ENCODE measurements around the gene ROR1. TPM values are rescaled to one million over a fixed set of nuclear protein-coding genes. Genes with fewer than 3 reads are reported as not detected.

Gene ROR1
- total and polyA plus RNA-seq, 4 donors: 4.0 to 30.9 (median 11.4) TPM

- intact Hi-C loops (cut with DNase I): loop anchor here in 1 of 2 donors (5.0 kb wide), 1 partner anchor 53 kb away; no protein-coding TSS in a partner anchor
Observed at GRCh38 chr1:63984930-63985290, 211.1 kb downstream of the ROR1 start.

GRCh38 chr1:63987014-63987627 is 213.3 kb downstream of the ROR1 start:
- peak overlapping the region in 1 of 2 donors; percentile 28 for H3K27ac ChIP-seq (ENCODE audit: low read depth in 1 of 2, low read length in 2 of 2)
- no peaks in the 10 kb centered on the region for H3K9me3 ChIP-seq (ENCODE audit: control insufficient read depth, low read length)
- 24 to 34% methylated on average over 2 of the region's 2 CpGs for WGBS, 2 donors
- intact Hi-C loops (cut with DNase I): no loop called here
- no peak for ATAC-seq (ENCODE audit: low FRiP score)
- H3K36me3 ChIP-seq (ENCODE audit: control insufficient read depth in 1 of 2, insufficient read depth in 2 of 2, low read length in 1 of 2): no peaks in the 10 kb centered on the region
- H3K27me3 ChIP-seq (ENCODE audit: control insufficient read depth in 1 of 2, insufficient read depth in 2 of 2, low read length in 1 of 2): no peaks in the 10 kb centered on the region
- no peak overlapping the region for H3K4me3 ChIP-seq (ENCODE audit: low read length in 2 of 2)
- no peak for DNase-seq
- peaks cover 14 to 15% of the 10 kb centered on the region in 2 donors for H3K4me1 ChIP-seq (ENCODE audit: control insufficient read depth in 1 of 2, insufficient read depth in 2 of 2, low read length in 2 of 2)

More at GRCh38 chr1:63984930-63985290, 211.1 kb downstream of the ROR1 start:
- Histone ChIP-seq H3K27me3 (ENCODE audit: control insufficient read depth in 1 of 2, insufficient read depth in 2 of 2, low read length in 1 of 2) (no peaks in the 10 kb centered on the region), H3K36me3 (ENCODE audit: control insufficient read depth in 1 of 2, insufficient read depth in 2 of 2, low read length in 1 of 2) (no peaks in the 10 kb centered on the region), H3K4me1 (ENCODE audit: control insufficient read depth in 1 of 2, insufficient read depth in 2 of 2, low read length in 2 of 2) (peaks cover 12 to 13% of the 10 kb centered on the region in 2 donors), H3K4me3 (ENCODE audit: low read length in 2 of 2) (peak overlapping the region in 1 of 2 donors; percentile 52), H3K27ac (ENCODE audit: low read depth in 1 of 2, low read length in 2 of 2) (peak overlapping the region; percentile 18 to 70), H3K9me3 (ENCODE audit: control insufficient read depth, low read length) (no peaks in the 10 kb centered on the region)
- DNase-seq: no peak
- no peak for ATAC-seq (ENCODE audit: low FRiP score)
- WGBS, 2 donors: 8 to 15% methylated on average over 5 of the region's 5 CpGs

- 15 to 21% methylated on average over 3 of the region's 3 CpGs for WGBS, 2 donors
- Histone ChIP-seq H3K36me3 (ENCODE audit: control insufficient read depth in 1 of 2, insufficient read depth in 2 of 2, low read length in 1 of 2) (no peaks in the 10 kb centered on the region), H3K4me1 (ENCODE audit: control insufficient read depth in 1 of 2, insufficient read depth in 2 of 2, low read length in 2 of 2) (peaks cover 14 to 15% of the 10 kb centered on the region in 2 donors), H3K27me3 (ENCODE audit: control insufficient read depth in 1 of 2, insufficient read depth in 2 of 2, low read length in 1 of 2) (no peaks in the 10 kb centered on the region), H3K4me3 (ENCODE audit: low read length in 2 of 2) (no peak overlapping the region), H3K9me3 (ENCODE audit: control insufficient read depth, low read length) (no peaks in the 10 kb centered on the region), H3K27ac (ENCODE audit: low read depth in 1 of 2, low read length in 2 of 2) (peak overlapping the region in 1 of 2 donors; percentile 28)
- no peak for ATAC-seq (ENCODE audit: low FRiP score)
- intact Hi-C loops (cut with DNase I): no loop called here
- no peak for DNase-seq
Observed at GRCh38 chr1:63987628-63988024, 213.8 kb downstream of the ROR1 start.

GRCh38 chr1:63988941-63989340 is 215.1 kb downstream of the ROR1 start:
- Histone ChIP-seq H3K36me3 (ENCODE audit: control insufficient read depth in 1 of 2, insufficient read depth in 2 of 2, low read length in 1 of 2) (no peaks in the 10 kb centered on the region), H3K27me3 (ENCODE audit: control insufficient read depth in 1 of 2, insufficient read depth in 2 of 2, low read length in 1 of 2) (no peaks in the 10 kb centered on the region), H3K4me3 (ENCODE audit: low read length in 2 of 2) (no peak overlapping the region), H3K4me1 (ENCODE audit: control insufficient read depth in 1 of 2, insufficient read depth in 2 of 2, low read length in 2 of 2) (peaks cover 8 to 15% of the 10 kb centered on the region in 2 donors), H3K27ac (ENCODE audit: low read depth in 1 of 2, low read length in 2 of 2) (no peak overlapping the region), H3K9me3 (ENCODE audit: control insufficient read depth, low read length) (no peaks in the 10 kb centered on the region)
- intact Hi-C loops (cut with DNase I): no loop called here
- DNase-seq: no peak
- ATAC-seq (ENCODE audit: low FRiP score): no peak
- 18 to 22% methylated on average over 2 of the region's 2 CpGs for WGBS, 2 donors

GRCh38 chr1:63991685-63992084 is 217.9 kb downstream of the ROR1 start:
- Histone ChIP-seq H3K27ac (ENCODE audit: low read depth in 1 of 2, low read length in 2 of 2) (no peak overlapping the region), H3K9me3 (ENCODE audit: control insufficient read depth, low read length) (no peaks in the 10 kb centered on the region), H3K27me3 (ENCODE audit: control insufficient read depth in 1 of 2, insufficient read depth in 2 of 2, low read length in 1 of 2) (no peaks in the 10 kb centered on the region), H3K36me3 (ENCODE audit: control insufficient read depth in 1 of 2, insufficient read depth in 2 of 2, low read length in 1 of 2) (no peaks in the 10 kb centered on the region), H3K4me1 (ENCODE audit: control insufficient read depth in 1 of 2, insufficient read depth in 2 of 2, low read length in 2 of 2) (peaks cover 4 to 8% of the 10 kb centered on the region in 2 donors), H3K4me3 (ENCODE audit: low read length in 2 of 2) (no peak overlapping the region)
- no peak for DNase-seq
- ATAC-seq (ENCODE audit: low FRiP score): no peak
- WGBS, 2 donors: 50% methylated on average over 2 of the region's 2 CpGs
- intact Hi-C loops (cut with DNase I): no loop called here

- 91 to 93% methylated on average over 3 of the region's 3 CpGs for WGBS, 2 donors
- ATAC-seq (ENCODE audit: low FRiP score) (no peak), DNase-seq (no peak)
- Histone ChIP-seq H3K9me3 (ENCODE audit: control insufficient read depth, low read length) (no peaks in the 10 kb centered on the region), H3K27ac (ENCODE audit: low read depth in 1 of 2, low read length in 2 of 2) (no peak overlapping the region), H3K36me3 (ENCODE audit: control insufficient read depth in 1 of 2, insufficient read depth in 2 of 2, low read length in 1 of 2) (no peaks in the 10 kb centered on the region), H3K4me1 (ENCODE audit: control insufficient read depth in 1 of 2, insufficient read depth in 2 of 2, low read length in 2 of 2) (peaks cover 4 to 12% of the 10 kb centered on the region in 2 donors), H3K4me3 (ENCODE audit: low read length in 2 of 2) (no peak overlapping the region), H3K27me3 (ENCODE audit: control insufficient read depth in 1 of 2, insufficient read depth in 2 of 2, low read length in 1 of 2) (no peaks in the 10 kb centered on the region)
- intact Hi-C loops (cut with DNase I): no loop called here
Observed at GRCh38 chr1:64000021-64000420, 226.2 kb downstream of the ROR1 start.

GRCh38 chr1:64001038-64001437 is 227.2 kb downstream of the ROR1 start:
- Histone ChIP-seq H3K36me3 (ENCODE audit: control insufficient read depth in 1 of 2, insufficient read depth in 2 of 2, low read length in 1 of 2) (no peaks in the 10 kb centered on the region), H3K27ac (ENCODE audit: low read depth in 1 of 2, low read length in 2 of 2) (no peak overlapping the region), H3K9me3 (ENCODE audit: control insufficient read depth, low read length) (no peaks in the 10 kb centered on the region), H3K4me1 (ENCODE audit: control insufficient read depth in 1 of 2, insufficient read depth in 2 of 2, low read length in 2 of 2) (peaks cover 4 to 14% of the 10 kb centered on the region in 2 donors), H3K27me3 (ENCODE audit: control insufficient read depth in 1 of 2, insufficient read depth in 2 of 2, low read length in 1 of 2) (no peaks in the 10 kb centered on the region), H3K4me3 (ENCODE audit: low read length in 2 of 2) (no peak overlapping the region)
- DNase-seq (no peak), ATAC-seq (ENCODE audit: low FRiP score) (no peak)
- intact Hi-C loops (cut with DNase I): no loop called here
- WGBS, 2 donors: 66 to 72% methylated on average over 2 of the region's 2 CpGs

GRCh38 chr1:64004451-64005025 is 230.7 kb downstream of the ROR1 start:
- peaks cover 9 to 15% of the 10 kb centered on the region in 2 donors for H3K4me1 ChIP-seq (ENCODE audit: control insufficient read depth in 1 of 2, insufficient read depth in 2 of 2, low read length in 2 of 2)
- 78% methylated on average over 8 of the region's 8 CpGs for WGBS, 2 donors
- intact Hi-C loops (cut with DNase I): no loop called here
- no peaks in the 10 kb centered on the region for H3K36me3 ChIP-seq (ENCODE audit: control insufficient read depth in 1 of 2, insufficient read depth in 2 of 2, low read length in 1 of 2)
- H3K27ac ChIP-seq (ENCODE audit: low read depth in 1 of 2, low read length in 2 of 2): no peak overlapping the region
- H3K27me3 ChIP-seq (ENCODE audit: control insufficient read depth in 1 of 2, insufficient read depth in 2 of 2, low read length in 1 of 2): no peaks in the 10 kb centered on the region
- H3K4me3 ChIP-seq (ENCODE audit: low read length in 2 of 2): no peak overlapping the region
- DNase-seq (no peak), ATAC-seq (ENCODE audit: low FRiP score) (no peak)
- no peaks in the 10 kb centered on the region for H3K9me3 ChIP-seq (ENCODE audit: control insufficient read depth, low read length)

GRCh38 chr1:64005801-64006200 is 232.0 kb downstream of the ROR1 start:
- ATAC-seq (ENCODE audit: low FRiP score): no peak
- Histone ChIP-seq H3K9me3 (ENCODE audit: control insufficient read depth, low read length) (no peaks in the 10 kb centered on the region), H3K36me3 (ENCODE audit: control insufficient read depth in 1 of 2, insufficient read depth in 2 of 2, low read length in 1 of 2) (no peaks in the 10 kb centered on the region), H3K4me1 (ENCODE audit: control insufficient read depth in 1 of 2, insufficient read depth in 2 of 2, low read length in 2 of 2) (peaks cover 9 to 13% of the 10 kb centered on the region in 2 donors), H3K27ac (ENCODE audit: low read depth in 1 of 2, low read length in 2 of 2) (peak overlapping the region in 1 of 2 donors; percentile 92), H3K27me3 (ENCODE audit: control insufficient read depth in 1 of 2, insufficient read depth in 2 of 2, low read length in 1 of 2) (no peaks in the 10 kb centered on the region), H3K4me3 (ENCODE audit: low read length in 2 of 2) (no peak overlapping the region)
- DNase-seq: no peak
- intact Hi-C loops (cut with DNase I): no loop called here
- 30% methylated on average over 3 of the region's 3 CpGs for WGBS, 2 donors
